ENCODE measurements around the gene ATP6V1F.

Gene ATP6V1F

GRCh38 chr7:128906001-128906765, 43.5 kb downstream of the ATP6V1F start:
- Histone ChIP-seq H3K27ac (ENCODE audit: low read length) (no peak overlapping the region), H2AFZ (ENCODE audit: low read depth, low read length) (no peak overlapping the region), H3K4me3 (ENCODE audit: low read length) (no peak overlapping the region), H3K9me3 (ENCODE audit: insufficient read depth, low read length) (no peaks in the 10 kb centered on the region), H3K79me2 (ENCODE audit: low read length) (no peaks in the 10 kb centered on the region), H3K9ac (ENCODE audit: low read length) (no peak overlapping the region), H3K36me3 (replicated peaks; ENCODE audit: low read depth, low read length) (no peaks in the 10 kb centered on the region), H4K20me1 (ENCODE audit: insufficient read depth, low read length) (no peaks in the 10 kb centered on the region), H3K4me2 (ENCODE audit: low read length) (no peak overlapping the region), H3K27me3 (ENCODE audit: low read depth, low read length) (no peaks in the 10 kb centered on the region), H3K4me1 (ENCODE audit: low read length) (peaks cover 30% of the 10 kb centered on the region)
- TF ChIP-seq, protein P1, sequence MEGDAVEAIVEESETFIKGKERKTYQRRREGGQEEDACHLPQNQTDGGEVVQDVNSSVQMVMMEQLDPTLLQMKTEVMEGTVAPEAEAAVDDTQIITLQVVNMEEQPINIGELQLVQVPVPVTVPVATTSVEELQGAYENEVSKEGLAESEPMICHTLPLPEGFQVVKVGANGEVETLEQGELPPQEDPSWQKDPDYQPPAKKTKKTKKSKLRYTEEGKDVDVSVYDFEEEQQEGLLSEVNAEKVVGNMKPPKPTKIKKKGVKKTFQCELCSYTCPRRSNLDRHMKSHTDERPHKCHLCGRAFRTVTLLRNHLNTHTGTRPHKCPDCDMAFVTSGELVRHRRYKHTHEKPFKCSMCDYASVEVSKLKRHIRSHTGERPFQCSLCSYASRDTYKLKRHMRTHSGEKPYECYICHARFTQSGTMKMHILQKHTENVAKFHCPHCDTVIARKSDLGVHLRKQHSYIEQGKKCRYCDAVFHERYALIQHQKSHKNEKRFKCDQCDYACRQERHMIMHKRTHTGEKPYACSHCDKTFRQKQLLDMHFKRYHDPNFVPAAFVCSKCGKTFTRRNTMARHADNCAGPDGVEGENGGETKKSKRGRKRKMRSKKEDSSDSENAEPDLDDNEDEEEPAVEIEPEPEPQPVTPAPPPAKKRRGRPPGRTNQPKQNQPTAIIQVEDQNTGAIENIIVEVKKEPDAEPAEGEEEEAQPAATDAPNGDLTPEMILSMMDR (IDR thresholded peaks at IDR 0.05; ENCODE audit: low read depth, low read length), result no peak
- no peak for TF ChIP-seq EZH2phosphoT487 (IDR thresholded peaks at IDR 0.05; ENCODE audit: low read depth)

DNA sequence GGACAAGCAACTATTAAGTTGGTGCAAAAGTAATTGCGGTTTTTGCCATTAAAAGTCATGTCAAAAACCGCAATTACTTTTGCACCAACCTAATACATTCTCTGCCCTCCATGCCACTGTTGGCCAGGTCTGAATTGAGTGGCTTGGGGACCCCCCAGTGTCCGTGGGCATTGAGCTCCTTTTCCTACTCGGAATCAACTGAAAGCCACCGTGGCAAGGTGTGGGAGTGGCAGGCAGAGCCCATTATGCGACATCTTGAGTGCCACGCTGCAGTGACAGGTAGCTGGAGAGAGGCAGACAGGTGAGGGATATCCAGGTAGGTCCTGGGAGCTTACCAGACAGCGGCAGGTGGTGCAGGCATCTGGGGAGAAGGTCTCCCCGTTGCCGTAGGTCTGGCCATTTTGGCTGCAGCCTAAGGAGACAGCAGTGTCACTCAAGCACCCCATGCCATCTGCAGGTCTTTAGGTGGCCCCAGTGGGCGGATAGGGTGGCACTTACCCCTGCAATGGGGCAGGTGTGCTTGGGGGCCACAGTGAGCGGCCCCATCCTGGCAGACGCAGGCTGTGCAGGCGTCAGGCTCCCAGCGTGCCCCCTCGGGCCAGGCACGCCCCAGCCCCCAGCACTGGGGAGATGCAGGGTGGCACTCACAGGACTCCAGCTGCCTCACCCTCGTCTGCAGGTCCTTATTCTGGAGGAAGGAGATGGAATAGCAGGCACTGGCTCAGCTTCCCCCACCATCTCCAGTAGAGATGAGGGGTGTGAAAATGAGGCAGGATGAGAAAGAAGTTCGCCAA, 44.3 kb downstream of the ATP6V1F start:
- H3K9me3 ChIP-seq (ENCODE audit: insufficient read depth, low read length), result no peaks in the 10 kb centered on the region
- no peaks in the 10 kb centered on the region for H3K27me3 ChIP-seq (ENCODE audit: low read depth, low read length)
- H3K4me3 ChIP-seq (ENCODE audit: low read length), result no peak overlapping the region
- peaks cover 37% of the 10 kb centered on the region for H3K4me1 ChIP-seq (ENCODE audit: low read length)
- no peaks in the 10 kb centered on the region for H3K79me2 ChIP-seq (ENCODE audit: low read length)
- H3K9ac ChIP-seq (ENCODE audit: low read length), result no peak overlapping the region
- H2AFZ ChIP-seq (ENCODE audit: low read depth, low read length), result no peak overlapping the region
- H4K20me1 ChIP-seq (ENCODE audit: insufficient read depth, low read length), result no peaks in the 10 kb centered on the region
- no peak overlapping the region for H3K4me2 ChIP-seq (ENCODE audit: low read length)
- TF ChIP-seq, protein P1 (IDR thresholded peaks at IDR 0.05; ENCODE audit: low read depth, low read length), result no peak
- no peak for TF ChIP-seq EZH2phosphoT487 (IDR thresholded peaks at IDR 0.05; ENCODE audit: low read depth)
- H3K27ac ChIP-seq (ENCODE audit: low read length), result no peak overlapping the region
- no peaks in the 10 kb centered on the region for H3K36me3 ChIP-seq (replicated peaks; ENCODE audit: low read depth, low read length)

DNA sequence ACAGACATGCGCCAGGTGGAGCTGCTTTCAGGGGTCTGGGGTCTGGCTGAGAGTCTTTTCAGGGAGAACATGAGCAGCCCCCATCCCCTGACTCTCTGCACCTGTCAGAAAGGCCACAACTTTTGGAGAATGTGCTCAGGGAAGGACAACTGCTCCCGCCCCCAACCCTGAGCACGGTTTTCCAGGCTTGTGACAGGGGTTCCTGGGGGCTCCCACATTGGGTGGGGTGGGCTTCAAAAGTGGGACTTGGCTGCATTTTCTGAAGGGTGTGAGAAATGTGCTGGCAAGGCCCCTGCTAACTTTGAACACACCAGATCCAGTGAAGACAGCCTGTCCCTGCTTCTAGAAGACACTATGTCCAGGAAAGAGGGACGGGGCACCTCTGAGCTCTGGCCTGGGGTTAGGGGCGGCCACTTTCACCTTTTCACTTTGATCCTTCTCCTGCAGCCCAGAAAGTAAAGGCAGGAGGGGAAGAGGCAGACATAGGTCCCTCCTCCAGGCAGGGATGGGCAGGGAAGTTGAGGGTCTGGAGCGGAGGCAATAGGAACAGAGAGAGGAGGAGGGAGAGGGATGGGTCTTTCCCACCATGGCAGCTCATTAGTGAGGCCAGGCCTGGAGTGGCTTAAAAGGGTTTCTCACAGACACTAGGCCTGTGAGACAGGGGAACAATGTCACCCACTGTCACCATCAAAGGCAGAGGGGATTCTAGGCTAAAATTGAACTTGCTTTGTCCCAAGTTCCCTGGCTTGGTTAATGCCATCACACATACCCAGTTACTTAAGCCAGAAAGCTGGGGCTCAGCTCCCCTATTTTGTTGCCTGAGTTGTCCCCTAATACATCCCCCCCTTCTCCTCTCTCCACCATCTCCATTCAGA, 46.3 kb downstream of the ATP6V1F start:
- Histone ChIP-seq H3K4me1 (ENCODE audit: low read length) (peaks cover 50% of the 10 kb centered on the region), H3K36me3 (replicated peaks; ENCODE audit: low read depth, low read length) (no peaks in the 10 kb centered on the region), H2AFZ (ENCODE audit: low read depth, low read length) (no peak overlapping the region), H3K27me3 (ENCODE audit: low read depth, low read length) (no peaks in the 10 kb centered on the region), H3K79me2 (ENCODE audit: low read length) (no peaks in the 10 kb centered on the region), H3K9me3 (ENCODE audit: insufficient read depth, low read length) (no peaks in the 10 kb centered on the region), H3K4me2 (ENCODE audit: low read length) (no peak overlapping the region), H3K9ac (ENCODE audit: low read length) (no peak overlapping the region), H3K27ac (ENCODE audit: low read length) (no peak overlapping the region), H3K4me3 (ENCODE audit: low read length) (no peak overlapping the region), H4K20me1 (ENCODE audit: insufficient read depth, low read length) (no peaks in the 10 kb centered on the region)
- TF ChIP-seq, protein P1 (IDR thresholded peaks at IDR 0.05; ENCODE audit: low read depth, low read length), result no peak
- TF ChIP-seq EZH2phosphoT487 (IDR thresholded peaks at IDR 0.05; ENCODE audit: low read depth), result no peak
